ENCODE results near the gene SRSF5.

GRCh38 chr14:69814397-69814796, 47.5 kb downstream of the SRSF5 start:
- TF ChIP-seq, protein P1, sequence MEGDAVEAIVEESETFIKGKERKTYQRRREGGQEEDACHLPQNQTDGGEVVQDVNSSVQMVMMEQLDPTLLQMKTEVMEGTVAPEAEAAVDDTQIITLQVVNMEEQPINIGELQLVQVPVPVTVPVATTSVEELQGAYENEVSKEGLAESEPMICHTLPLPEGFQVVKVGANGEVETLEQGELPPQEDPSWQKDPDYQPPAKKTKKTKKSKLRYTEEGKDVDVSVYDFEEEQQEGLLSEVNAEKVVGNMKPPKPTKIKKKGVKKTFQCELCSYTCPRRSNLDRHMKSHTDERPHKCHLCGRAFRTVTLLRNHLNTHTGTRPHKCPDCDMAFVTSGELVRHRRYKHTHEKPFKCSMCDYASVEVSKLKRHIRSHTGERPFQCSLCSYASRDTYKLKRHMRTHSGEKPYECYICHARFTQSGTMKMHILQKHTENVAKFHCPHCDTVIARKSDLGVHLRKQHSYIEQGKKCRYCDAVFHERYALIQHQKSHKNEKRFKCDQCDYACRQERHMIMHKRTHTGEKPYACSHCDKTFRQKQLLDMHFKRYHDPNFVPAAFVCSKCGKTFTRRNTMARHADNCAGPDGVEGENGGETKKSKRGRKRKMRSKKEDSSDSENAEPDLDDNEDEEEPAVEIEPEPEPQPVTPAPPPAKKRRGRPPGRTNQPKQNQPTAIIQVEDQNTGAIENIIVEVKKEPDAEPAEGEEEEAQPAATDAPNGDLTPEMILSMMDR (IDR thresholded peaks at IDR 0.05) = no peak
- TF ChIP-seq EZH2 (IDR thresholded peaks at IDR 0.05; ENCODE audit: borderline replicate concordance, insufficient read depth, low read depth, low read length, poor library complexity, severe bottlenecking) = no peak
